ENCODE data around the gene RBBP8NL.

RBBP8NL gene

DNA sequence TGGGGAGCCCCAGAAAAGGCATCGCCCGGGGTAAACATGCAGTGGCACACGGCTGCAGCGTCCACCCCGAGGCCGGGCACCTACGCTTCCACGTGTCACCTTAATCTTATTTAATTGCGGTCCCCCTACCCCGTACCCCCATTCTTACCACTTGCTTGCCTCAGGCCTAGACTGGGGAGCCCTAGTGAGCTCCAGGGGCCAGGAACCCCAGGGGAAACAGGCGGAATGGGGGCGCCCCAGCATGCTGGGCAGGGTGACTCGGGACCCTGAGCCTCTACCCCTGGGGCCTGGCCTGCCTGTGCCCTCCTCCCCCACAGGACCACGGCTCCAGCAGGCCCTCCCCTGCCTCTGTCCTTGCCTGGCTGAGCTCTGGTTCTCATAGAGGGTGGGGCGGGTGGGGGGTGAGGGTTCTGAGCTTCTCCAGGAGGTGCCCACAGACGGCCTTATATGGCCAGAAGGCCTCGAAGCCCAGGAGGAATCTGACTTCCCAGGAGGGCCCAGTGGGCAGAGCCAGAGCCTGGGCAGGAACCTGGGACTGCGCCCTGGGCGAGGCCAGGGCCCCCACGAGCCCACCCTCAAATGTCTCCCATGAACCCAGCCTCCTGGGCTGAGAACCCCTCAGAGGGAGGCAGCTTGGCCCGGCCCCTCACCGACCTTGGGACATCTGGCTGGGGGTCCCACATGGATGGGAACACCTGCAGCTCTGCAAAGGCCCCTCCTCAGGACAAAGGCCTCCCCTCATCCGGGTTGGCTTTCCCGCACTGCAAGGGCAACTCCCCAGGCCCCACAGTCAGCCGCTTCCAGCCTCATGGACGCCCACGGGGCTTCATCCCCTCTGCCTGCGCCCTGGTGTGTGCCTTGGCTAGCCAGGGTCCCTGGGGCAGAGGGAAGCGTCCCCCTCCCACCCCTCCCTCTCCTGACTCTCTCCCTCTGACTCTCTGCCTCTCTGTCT, 55.0 kb downstream of the RBBP8NL start:
- DNase-seq (ENCODE audit: insufficient read length), result no peak
- no peak for TF ChIP-seq TAF1 (IDR thresholded peaks at IDR 0.05; ENCODE audit: borderline replicate concordance, low read depth, low read length)
- no peak for TF ChIP-seq POLR2A (IDR thresholded peaks at IDR 0.05; ENCODE audit: low read depth, low read length)
- TF ChIP-seq POLR2AphosphoS5 (IDR thresholded peaks at IDR 0.05; ENCODE audit: low read depth, low read length), result no peak
- no peak for FAIRE-seq

GRCh38 chr20:62371588-62372041, 55.7 kb downstream of the RBBP8NL start:
- FAIRE-seq, result no peak
- no peak for TF ChIP-seq TAF1 (IDR thresholded peaks at IDR 0.05; ENCODE audit: borderline replicate concordance, low read depth, low read length)
- no peak for TF ChIP-seq POLR2AphosphoS5 (IDR thresholded peaks at IDR 0.05; ENCODE audit: low read depth, low read length)
- TF ChIP-seq POLR2A (IDR thresholded peaks at IDR 0.05; ENCODE audit: low read depth, low read length), result no peak
- DNase-seq (ENCODE audit: insufficient read length), result no peak

DNA sequence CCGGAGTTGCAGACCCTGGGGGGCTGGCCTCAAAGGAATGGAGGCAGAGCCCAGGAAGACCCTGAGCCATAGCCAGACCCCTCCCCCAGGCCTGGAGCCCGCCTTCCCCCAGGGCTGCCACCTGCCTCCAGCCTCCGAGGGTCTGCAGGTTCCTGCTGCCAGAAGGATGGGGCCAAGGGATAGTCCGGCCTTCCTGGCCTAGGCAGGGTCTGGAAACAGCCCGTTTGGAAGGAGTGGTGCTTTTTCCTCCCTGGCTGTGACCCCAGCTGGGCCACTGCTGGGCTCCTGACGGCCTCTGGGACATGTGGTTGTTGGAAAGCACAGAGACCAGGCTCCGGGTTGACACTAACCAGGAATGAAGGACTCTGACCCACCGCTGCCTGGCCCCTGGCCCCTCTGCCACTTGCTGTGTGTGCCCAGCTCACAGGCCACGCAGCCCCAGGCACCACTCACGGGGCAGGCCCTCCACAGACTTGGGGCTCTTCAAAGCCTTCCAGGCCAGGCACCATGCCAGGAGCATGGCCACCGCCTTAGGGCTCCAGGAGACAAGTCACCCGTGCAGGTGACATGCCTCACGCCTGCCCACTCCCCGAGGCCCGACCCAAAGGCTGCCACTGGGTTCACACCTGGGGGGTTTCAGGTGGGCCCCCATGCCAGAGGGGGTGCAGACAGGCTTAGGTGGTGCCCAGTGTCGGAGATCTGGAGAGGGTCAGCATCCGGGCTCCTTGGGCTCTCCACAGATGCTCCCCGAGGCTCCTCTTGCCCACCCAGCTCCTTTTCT, 56.3 kb downstream of the RBBP8NL start:
- DNase-seq (ENCODE audit: insufficient read length), result no peak
- FAIRE-seq, result no peak
- TF ChIP-seq TAF1 (IDR thresholded peaks at IDR 0.05; ENCODE audit: borderline replicate concordance, low read depth, low read length) (no peak), POLR2AphosphoS5 (IDR thresholded peaks at IDR 0.05; ENCODE audit: low read depth, low read length) (no peak), POLR2A (IDR thresholded peaks at IDR 0.05; ENCODE audit: low read depth, low read length) (no peak)

DNA sequence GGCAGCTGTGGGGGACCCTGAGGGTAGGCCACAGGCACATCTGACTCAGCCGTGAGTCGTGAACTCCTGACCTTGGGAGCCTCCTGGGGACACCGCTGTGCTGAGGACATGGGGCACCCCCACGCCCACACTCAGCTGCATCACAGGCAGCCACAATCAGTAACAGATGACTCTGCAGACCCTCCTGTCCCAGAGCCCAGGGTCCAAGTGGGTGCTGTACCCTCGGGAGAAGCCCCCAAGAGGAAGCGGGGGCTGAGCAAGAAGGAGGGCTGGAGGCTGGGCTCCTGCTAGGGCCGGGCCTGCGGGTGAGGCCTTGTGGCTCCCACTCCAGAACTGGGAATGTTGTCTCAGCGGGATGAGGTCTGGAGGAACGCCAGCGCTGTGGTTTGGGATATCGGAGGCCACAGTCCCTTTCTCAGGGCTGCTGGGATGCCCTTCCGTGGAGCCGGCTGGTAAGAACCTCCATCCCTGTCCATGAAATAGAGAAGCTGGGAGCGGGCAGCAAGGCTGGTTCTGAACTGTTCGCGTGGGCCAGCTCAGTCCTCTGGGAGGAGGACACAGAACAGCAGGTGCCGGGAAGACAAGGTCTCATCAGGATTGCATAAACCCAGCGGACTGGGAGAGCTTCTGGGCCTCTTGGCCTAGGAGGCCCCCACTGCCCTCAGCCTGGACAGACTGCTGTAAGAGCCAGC, 57.1 kb downstream of the RBBP8NL start:
- TF ChIP-seq POLR2AphosphoS5 (IDR thresholded peaks at IDR 0.05; ENCODE audit: low read depth, low read length), result no peak
- no peak for TF ChIP-seq TAF1 (IDR thresholded peaks at IDR 0.05; ENCODE audit: borderline replicate concordance, low read depth, low read length)
- TF ChIP-seq POLR2A (IDR thresholded peaks at IDR 0.05; ENCODE audit: low read depth, low read length), result no peak
- FAIRE-seq (no peak), DNase-seq (ENCODE audit: insufficient read length) (no peak)

GRCh38 chr20:62369815-62370114, 57.6 kb downstream of the RBBP8NL start:
- TF ChIP-seq POLR2AphosphoS5 (IDR thresholded peaks at IDR 0.05; ENCODE audit: low read depth, low read length), result no peak
- TF ChIP-seq POLR2A (IDR thresholded peaks at IDR 0.05; ENCODE audit: low read depth, low read length), result no peak
- TF ChIP-seq TAF1 (IDR thresholded peaks at IDR 0.05; ENCODE audit: borderline replicate concordance, low read depth, low read length), result no peak
- DNase-seq (ENCODE audit: insufficient read length) (no peak), FAIRE-seq (no peak)

DNA sequence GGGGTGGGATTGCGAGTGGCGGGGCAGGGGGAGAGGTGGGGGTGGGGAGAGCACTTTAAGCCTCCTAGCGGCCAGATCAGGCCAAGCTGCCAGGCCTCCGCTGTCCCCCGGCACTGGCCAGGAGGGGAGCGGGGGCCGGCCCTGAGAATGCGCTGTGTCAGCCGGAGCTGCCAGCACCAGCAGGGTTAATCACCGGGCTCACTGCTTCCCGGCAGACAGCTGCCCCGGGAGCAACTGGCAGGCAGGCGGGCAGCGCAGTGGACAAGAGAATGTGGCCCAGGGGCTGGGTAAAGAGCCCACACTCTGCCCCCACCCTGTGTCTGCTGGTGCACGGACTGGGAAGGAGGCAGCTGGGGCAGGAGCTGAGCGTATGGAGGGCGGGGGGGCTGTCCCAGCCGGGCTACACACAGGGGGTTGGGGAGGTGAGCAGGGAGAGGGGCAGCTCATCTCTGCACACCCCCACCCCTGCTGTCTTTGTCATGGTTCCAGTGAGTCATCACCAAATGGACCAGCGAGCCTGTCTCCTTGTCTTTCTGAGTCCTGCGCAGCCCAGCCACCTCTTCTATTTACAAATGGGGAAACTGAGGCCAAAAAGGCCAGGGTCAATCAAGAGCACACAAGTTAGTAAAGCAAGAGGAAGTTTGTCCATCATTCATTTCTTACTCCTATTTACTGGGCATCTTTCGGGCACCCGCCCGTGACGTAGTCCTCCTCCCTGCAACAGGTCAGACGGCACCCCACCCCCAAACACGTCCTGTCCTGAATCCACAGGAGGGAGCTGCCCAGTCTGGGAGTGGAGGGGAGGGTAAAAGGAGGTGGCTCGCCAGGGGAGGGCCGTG, 58.1 kb downstream of the RBBP8NL start:
- FAIRE-seq, result no peak
- no peak for DNase-seq (ENCODE audit: insufficient read length)
- TF ChIP-seq POLR2A (IDR thresholded peaks at IDR 0.05; ENCODE audit: low read depth, low read length), result no peak
- TF ChIP-seq TAF1 (IDR thresholded peaks at IDR 0.05; ENCODE audit: borderline replicate concordance, low read depth, low read length), result no peak
- no peak for TF ChIP-seq POLR2AphosphoS5 (IDR thresholded peaks at IDR 0.05; ENCODE audit: low read depth, low read length)

GRCh38 chr20:62368392-62368975, 58.9 kb downstream of the RBBP8NL start:
- DNase-seq (ENCODE audit: insufficient read length) (no peak), FAIRE-seq (no peak)
- TF ChIP-seq POLR2AphosphoS5 (IDR thresholded peaks at IDR 0.05; ENCODE audit: low read depth, low read length) (no peak), TAF1 (IDR thresholded peaks at IDR 0.05; ENCODE audit: borderline replicate concordance, low read depth, low read length) (no peak), POLR2A (IDR thresholded peaks at IDR 0.05; ENCODE audit: low read depth, low read length) (no peak)

DNA sequence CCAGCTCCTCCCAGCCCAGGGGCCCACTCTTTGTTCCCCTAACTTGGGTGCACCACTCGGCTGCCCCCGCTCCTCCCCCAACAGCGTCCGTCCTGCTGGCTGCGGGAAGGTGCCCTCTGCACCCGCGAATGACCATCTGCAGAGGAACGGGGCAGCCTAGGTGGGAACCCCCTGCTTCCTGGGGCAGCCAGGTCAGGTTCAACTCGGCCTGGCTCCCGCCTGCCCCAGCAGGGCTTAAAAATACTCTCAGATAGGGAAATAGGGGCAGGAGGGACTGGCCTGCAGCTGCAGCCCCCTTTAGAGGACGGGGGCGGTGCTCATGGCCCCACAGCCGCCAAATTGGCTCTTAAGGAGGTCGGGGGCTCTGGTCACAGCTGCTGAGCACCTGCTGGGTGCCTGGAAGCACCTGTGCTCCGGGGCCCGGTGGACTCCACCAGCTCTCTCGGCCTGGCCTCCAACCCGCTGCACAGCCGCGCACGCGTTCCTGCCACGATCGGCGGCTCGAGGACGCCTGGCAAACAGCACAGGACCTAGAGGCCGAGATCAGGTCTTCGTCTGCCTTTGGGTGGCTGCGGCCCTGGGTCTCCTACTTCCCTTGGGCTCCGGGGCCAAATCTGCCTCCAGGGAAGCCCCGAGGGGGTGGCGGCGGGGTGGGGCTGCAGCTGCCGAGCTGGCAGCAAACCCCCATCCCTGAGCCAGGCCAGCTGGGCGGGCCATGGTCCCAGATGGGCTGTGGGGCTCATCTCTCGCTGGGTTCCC, 59.5 kb downstream of the RBBP8NL start:
- no peak for TF ChIP-seq TAF1 (IDR thresholded peaks at IDR 0.05; ENCODE audit: borderline replicate concordance, low read depth, low read length)
- no peak for TF ChIP-seq POLR2A (IDR thresholded peaks at IDR 0.05; ENCODE audit: low read depth, low read length)
- TF ChIP-seq POLR2AphosphoS5 (IDR thresholded peaks at IDR 0.05; ENCODE audit: low read depth, low read length), result no peak
- DNase-seq (ENCODE audit: insufficient read length) (no peak), FAIRE-seq (no peak)

DNA sequence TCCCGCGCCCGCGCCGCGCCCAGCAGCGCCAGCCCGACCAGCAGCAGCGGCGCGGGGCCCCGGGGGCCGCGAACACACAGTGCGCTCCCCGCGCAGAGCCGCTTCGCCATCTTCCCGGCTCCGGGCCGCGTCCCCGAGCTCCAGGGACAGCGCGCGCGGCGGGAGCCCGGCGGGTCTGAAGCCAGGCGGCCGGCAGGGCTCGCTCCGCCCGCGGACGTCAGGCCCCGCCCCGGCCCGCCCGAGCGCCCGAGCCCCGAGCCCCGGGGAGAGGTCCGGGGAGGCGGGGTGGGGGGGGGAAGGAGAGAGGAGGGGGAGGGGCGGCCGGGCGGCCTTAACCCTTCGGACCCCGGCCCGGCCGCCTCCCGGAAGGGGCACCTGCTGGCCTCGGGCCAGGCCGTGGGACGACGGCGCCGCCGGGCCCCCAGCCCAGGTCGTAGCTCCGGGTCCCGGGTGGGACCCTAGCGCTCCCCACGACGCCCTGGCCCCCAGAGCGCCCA, 60.2 kb downstream of the RBBP8NL start, which contains the start of gene LAMA5:
Gene LAMA5, minus strand, starts transcription at position 177 of the 497 bp plus-strand sequence. Its CDS starts 67 bp downstream, at position 110.
- FAIRE-seq (no peak), DNase-seq (ENCODE audit: insufficient read length) (peak; percentile 84)
- TF ChIP-seq POLR2A (IDR thresholded peaks at IDR 0.05; ENCODE audit: low read depth, low read length) (no peak), POLR2AphosphoS5 (IDR thresholded peaks at IDR 0.05; ENCODE audit: low read depth, low read length) (no peak), TAF1 (IDR thresholded peaks at IDR 0.05; ENCODE audit: borderline replicate concordance, low read depth, low read length) (no peak)

Measured in GM12892 (cell line).